MM.1S (cell line): ENCODE measurements around the gene OBSCN.

ENCODE experiments used
- DNase-seq: peaks from one replicate; pipeline ENCODE4 v3.0.0-alpha.2; 2015
- H2AFZ ChIP-seq: fragments of 300-600 bp; sonication (generic); 2 replicates; pipeline ENCODE4 v1.6.0; 2016; ENCODE audit warnings: antibody characterized with exemption, low read length
- H3F3A ChIP-seq: fragments of 300-600 bp; sonication (generic); 2 replicates; pipeline ENCODE4 v1.6.1; 2016; ENCODE audit warnings: mild to moderate bottlenecking, antibody characterized with exemption, low read length, moderate library complexity, mixed read lengths; ENCODE audit not compliant: insufficient read depth
- H3K27ac ChIP-seq: fragments of 300-600 bp; sonication (generic); 2 replicates; pipeline ENCODE4 v1.5.1; 2016; ENCODE audit warnings: mild to moderate bottlenecking, low read length
- H3K27me3 ChIP-seq: fragments of 300-600 bp; sonication (generic); replicated peaks from 2 replicates; pipeline ENCODE4 v1.6.0; 2016; ENCODE audit warnings: low read length; ENCODE audit not compliant: insufficient read depth
- H3K36me3 ChIP-seq: fragments of 300-600 bp; sonication (generic); replicated peaks from 2 replicates; pipeline ENCODE4 v1.6.1; 2016; ENCODE audit warnings: mild to moderate bottlenecking, low read length, mixed read lengths; ENCODE audit not compliant: insufficient read depth
- H3K4me1 ChIP-seq: fragments of 300-600 bp; sonication (generic); 2 replicates; pipeline ENCODE4 v1.6.1; 2016; ENCODE audit warnings: low read length, mixed read lengths
- H3K4me2 ChIP-seq: fragments of 300-600 bp; sonication (generic); 2 replicates; pipeline ENCODE4 v1.6.0; 2016; ENCODE audit warnings: low read depth, low read length
- H3K4me3 ChIP-seq: fragments of 300-600 bp; sonication (generic); 2 replicates; pipeline ENCODE4 v1.5.1; 2016; ENCODE audit warnings: low read length, mixed read lengths
- H3K79me2 ChIP-seq: fragments of 300-600 bp; sonication (generic); 2 replicates; pipeline ENCODE4 v1.6.1; 2016; ENCODE audit warnings: mixed run types, low read length, mixed read lengths
- H3K9ac ChIP-seq: fragments of 300-600 bp; sonication (generic); 2 replicates; pipeline ENCODE4 v1.6.1; 2016; ENCODE audit warnings: low read length, mixed read lengths
- H3K9me2 ChIP-seq: fragments of 300-600 bp; sonication (generic); replicated peaks from 2 replicates; pipeline ENCODE4 v1.6.1; 2016; ENCODE audit warnings: mild to moderate bottlenecking, low read length, mixed read lengths; ENCODE audit not compliant: insufficient read depth
- H3K9me3 ChIP-seq: fragments of 300-600 bp; sonication (generic); replicated peaks from 2 replicates; pipeline ENCODE4 v1.6.1; 2016; ENCODE audit warnings: mild to moderate bottlenecking, low read length, mixed read lengths; ENCODE audit not compliant: insufficient read depth
- H4K20me1 ChIP-seq: fragments of 300-600 bp; sonication (generic); 2 replicates; pipeline ENCODE4 v1.6.1; 2016; ENCODE audit warnings: mild to moderate bottlenecking, low read length, moderate library complexity, mixed read lengths; ENCODE audit not compliant: insufficient read depth
- EZH2 ChIP-seq: fragments of 300-600 bp; sonication (generic); optimal IDR thresholded peaks from 2 replicates; pipeline ENCODE3; 2017; ENCODE audit warnings: low read depth, mild to moderate bottlenecking, antibody characterized with exemption, low read length, mixed read lengths
- EZH2phosphoT487 ChIP-seq: fragments of 300-600 bp; sonication (generic); IDR thresholded peaks from 2 replicates; pipeline ENCODE4 v1.6.1; 2018; ENCODE audit warnings: antibody characterized with exemption, low read length
- TF ChIP-seq, protein P1 (sequence below): fragments of 300-600 bp; sonication (generic); IDR thresholded peaks from 2 replicates; pipeline ENCODE4 v1.5.1; 2016; ENCODE audit warnings: antibody characterized with exemption, low read length, mixed read lengths

Gene OBSCN

GRCh38 chr1:228332797-228333738 is 125.2 kb downstream of the OBSCN start:
- Histone ChIP-seq H3K9ac (no peak overlapping the region), H3K4me1 (no peaks in the 10 kb centered on the region), H2AFZ (no peak overlapping the region), H3K79me2 (no peaks in the 10 kb centered on the region), H3K9me3 (no peaks in the 10 kb centered on the region), H3K27me3 (no peaks in the 10 kb centered on the region), H3K4me3 (no peak overlapping the region), H3F3A (no peaks in the 10 kb centered on the region), H3K9me2 (no peaks in the 10 kb centered on the region), H4K20me1 (no peaks in the 10 kb centered on the region), H3K36me3 (no peaks in the 10 kb centered on the region), H3K27ac (no peak overlapping the region), H3K4me2 (no peak overlapping the region)
- DNase-seq, result no peak
- TF ChIP-seq EZH2 (no peak), EZH2phosphoT487 (no peak)
- TF ChIP-seq, protein P1, sequence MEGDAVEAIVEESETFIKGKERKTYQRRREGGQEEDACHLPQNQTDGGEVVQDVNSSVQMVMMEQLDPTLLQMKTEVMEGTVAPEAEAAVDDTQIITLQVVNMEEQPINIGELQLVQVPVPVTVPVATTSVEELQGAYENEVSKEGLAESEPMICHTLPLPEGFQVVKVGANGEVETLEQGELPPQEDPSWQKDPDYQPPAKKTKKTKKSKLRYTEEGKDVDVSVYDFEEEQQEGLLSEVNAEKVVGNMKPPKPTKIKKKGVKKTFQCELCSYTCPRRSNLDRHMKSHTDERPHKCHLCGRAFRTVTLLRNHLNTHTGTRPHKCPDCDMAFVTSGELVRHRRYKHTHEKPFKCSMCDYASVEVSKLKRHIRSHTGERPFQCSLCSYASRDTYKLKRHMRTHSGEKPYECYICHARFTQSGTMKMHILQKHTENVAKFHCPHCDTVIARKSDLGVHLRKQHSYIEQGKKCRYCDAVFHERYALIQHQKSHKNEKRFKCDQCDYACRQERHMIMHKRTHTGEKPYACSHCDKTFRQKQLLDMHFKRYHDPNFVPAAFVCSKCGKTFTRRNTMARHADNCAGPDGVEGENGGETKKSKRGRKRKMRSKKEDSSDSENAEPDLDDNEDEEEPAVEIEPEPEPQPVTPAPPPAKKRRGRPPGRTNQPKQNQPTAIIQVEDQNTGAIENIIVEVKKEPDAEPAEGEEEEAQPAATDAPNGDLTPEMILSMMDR, result no peak

DNA sequence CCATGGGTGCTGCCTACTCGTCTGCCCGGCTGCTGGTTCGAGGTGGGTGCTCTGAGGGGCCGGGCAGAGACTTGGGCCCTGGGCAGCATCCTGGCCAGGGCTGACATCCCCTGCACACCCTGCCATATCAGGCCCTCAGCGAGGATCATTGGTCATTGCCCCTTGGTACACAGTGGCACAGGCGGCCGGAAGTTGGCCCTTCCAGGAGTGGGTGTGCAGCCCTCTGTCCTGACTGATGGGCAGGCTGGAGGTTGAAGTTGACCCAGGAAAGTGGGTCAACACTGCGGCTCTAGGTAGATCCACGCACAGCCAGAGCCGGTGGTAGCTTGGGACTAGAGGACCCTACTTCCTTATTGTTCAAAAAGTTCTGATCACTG is 125.9 kb downstream of the OBSCN start:
- H3K4me2 ChIP-seq, result no peak overlapping the region
- H3K9me2 ChIP-seq, result no peaks in the 10 kb centered on the region
- H4K20me1 ChIP-seq, result no peaks in the 10 kb centered on the region
- H3K4me3 ChIP-seq, result no peak overlapping the region
- H3K79me2 ChIP-seq, result no peaks in the 10 kb centered on the region
- no peak overlapping the region for H2AFZ ChIP-seq
- TF ChIP-seq EZH2, result no peak
- TF ChIP-seq, protein P1, result no peak
- TF ChIP-seq EZH2phosphoT487, result no peak
- no peak overlapping the region for H3K27ac ChIP-seq
- H3K27me3 ChIP-seq, result no peaks in the 10 kb centered on the region
- H3K4me1 ChIP-seq, result no peaks in the 10 kb centered on the region
- H3F3A ChIP-seq, result no peaks in the 10 kb centered on the region
- H3K9me3 ChIP-seq, result no peaks in the 10 kb centered on the region
- H3K9ac ChIP-seq, result no peak overlapping the region
- DNase-seq, result no peak
- no peaks in the 10 kb centered on the region for H3K36me3 ChIP-seq

- Histone ChIP-seq H3K9ac (no peak overlapping the region), H3K9me3 (no peaks in the 10 kb centered on the region), H3K36me3 (no peaks in the 10 kb centered on the region), H3K4me1 (no peaks in the 10 kb centered on the region), H3K4me2 (no peak overlapping the region), H3K79me2 (no peaks in the 10 kb centered on the region), H3K27me3 (no peaks in the 10 kb centered on the region), H3F3A (no peaks in the 10 kb centered on the region), H3K9me2 (no peaks in the 10 kb centered on the region), H3K27ac (no peak overlapping the region), H3K4me3 (no peak overlapping the region), H2AFZ (no peak overlapping the region), H4K20me1 (no peaks in the 10 kb centered on the region)
- TF ChIP-seq EZH2 (no peak), EZH2phosphoT487 (no peak)
- TF ChIP-seq, protein P1, result no peak
- DNase-seq, result no peak
Measured at GRCh38 chr1:228334226-228334935, 126.5 kb downstream of the OBSCN start.
